Esophagus mucosa (tissue), 1 donor: ENCODE results near the gene ALKBH4. TPM values are rescaled to one million over a fixed set of nuclear protein-coding genes. Genes with fewer than 3 reads are reported as not detected.
"Not testable (repeated sequence)": the region's sequence is repeated elsewhere in the genome, so short reads cannot be mapped to it uniquely, and the experiment has no call there.

Experiments used
- ATAC-seq: fragments of 200-7000 bp; cut with Tn5 transposase; one replicate; pipeline ENCODE4 v1.9.1; 2020
- total RNA-seq: library from RNA; stranded (reverse); gene quantifications from one replicate; pipeline ENCODE4 v1.2.4, GENCODE V29; 2023
- donor health status: DM: yes; HTN: yes; CAD: no.

The ALKBH4 gene
- 5.7 TPM for total RNA-seq

- ATAC-seq: peak; percentile 94
Observed at GRCh38 chr7:102464577-102465280, at the start of gene ALKBH4, which contains the start of gene LRWD1. Gene ALKBH4, minus strand, starts transcription at chr7:102464863. Its CDS starts 27 bp downstream, at chr7:102464836. Gene LRWD1, plus strand, starts transcription at chr7:102464984. Its CDS starts 97 bp downstream, at chr7:102465081.

GRCh38 chr7:102512642-102513221 lies 48.1 kb upstream of the ALKBH4 start:
- ATAC-seq: not testable (repeated sequence)

GRCh38 chr7:102511860-102512522 lies 47.3 kb upstream of the ALKBH4 start:
- ATAC-seq: peak; percentile 23

- not testable (repeated sequence) for ATAC-seq
Observed at GRCh38 chr7:102510575-102510974, 45.9 kb upstream of the ALKBH4 start.

GRCh38 chr7:102507410-102508088 lies 42.9 kb upstream of the ALKBH4 start:
- ATAC-seq: not testable (repeated sequence)

- peak; percentile 81 for ATAC-seq
Observed at GRCh38 chr7:102505298-102506185, 40.9 kb upstream of the ALKBH4 start.

GRCh38 chr7:102503141-102503540 lies 38.5 kb upstream of the ALKBH4 start:
- not testable (repeated sequence) for ATAC-seq

- ATAC-seq: not testable (repeated sequence)
Observed at GRCh38 chr7:102498321-102498720, 33.7 kb upstream of the ALKBH4 start.

- ATAC-seq: not testable (repeated sequence)
Observed at GRCh38 chr7:102497308-102497707, 32.6 kb upstream of the ALKBH4 start.

GRCh38 chr7:102496861-102497260 lies 32.2 kb upstream of the ALKBH4 start:
- not testable (repeated sequence) for ATAC-seq

- peak; percentile 62 for ATAC-seq
Observed at GRCh38 chr7:102494473-102495149, 29.9 kb upstream of the ALKBH4 start.

GRCh38 chr7:102494026-102494425 lies 29.4 kb upstream of the ALKBH4 start:
- not testable (repeated sequence) for ATAC-seq

- peak; percentile 59 for ATAC-seq
Observed at GRCh38 chr7:102493220-102493935, 28.7 kb upstream of the ALKBH4 start.

- ATAC-seq: peak; percentile 82
Observed at GRCh38 chr7:102490529-102491075, 25.9 kb upstream of the ALKBH4 start.

- peak; percentile 66 for ATAC-seq
Observed at GRCh38 chr7:102484317-102484716, 19.7 kb upstream of the ALKBH4 start.

- not testable (repeated sequence) for ATAC-seq
Observed at GRCh38 chr7:102481962-102482361, 17.3 kb upstream of the ALKBH4 start.

GRCh38 chr7:102479982-102480637 lies 15.4 kb upstream of the ALKBH4 start:
- ATAC-seq: not testable (repeated sequence)

GRCh38 chr7:102479209-102479584 lies 14.5 kb upstream of the ALKBH4 start:
- not testable (repeated sequence) for ATAC-seq
